T-helper 2 cell treated with Interferon-gamma antibody and Interleukin-4, amounts not matched to agents 5 μg/mL and 100 μg/mL, for 36 hours (primary cell): Measurements from ENCODE around the gene KRT76.
"Not testable (repeated sequence)": the region's sequence is repeated elsewhere in the genome, so short reads cannot be mapped to it uniquely, and the experiment has no call there.

Experiments used
- DNase-seq: peaks from one replicate; pipeline ENCODE4 v3.0.0; 2021; ENCODE audit warnings: low spot score
- H3K27ac Mint-ChIP-seq: one replicate; pipeline ENCODE4 v1.8.0; 2021; ENCODE audit warnings: mild to moderate bottlenecking, mixed read lengths
- H3K27me3 Mint-ChIP-seq: one replicate; pipeline ENCODE4 v1.8.0; 2021; ENCODE audit warnings: low read depth, mixed read lengths
- H3K36me3 Mint-ChIP-seq: one replicate; pipeline ENCODE4 v1.8.0; 2021; ENCODE audit warnings: low read depth, mixed read lengths
- H3K4me1 Mint-ChIP-seq: one replicate; pipeline ENCODE4 v1.8.0; 2021; ENCODE audit warnings: low read depth, mixed read lengths
- H3K4me3 Mint-ChIP-seq: one replicate; pipeline ENCODE4 v1.8.0; 2022; ENCODE audit warnings: mild to moderate bottlenecking, moderate library complexity, mixed read lengths
- H3K9me3 Mint-ChIP-seq: one replicate; pipeline ENCODE4 v1.8.0; 2021; ENCODE audit warnings: mixed read lengths

The KRT76 gene

GRCh38 chr12:52796839-52797528 lies 19.8 kb upstream of the KRT76 start:
- peaks cover 6% of the 10 kb centered on the region for H3K27me3 Mint-ChIP-seq
- no peak for DNase-seq
- no peak overlapping the region for H3K4me3 Mint-ChIP-seq
- H3K4me1 Mint-ChIP-seq: peaks cover 16% of the 10 kb centered on the region
- H3K27ac Mint-ChIP-seq: no peak overlapping the region
- no peaks in the 10 kb centered on the region for H3K9me3 Mint-ChIP-seq
- no peaks in the 10 kb centered on the region for H3K36me3 Mint-ChIP-seq

- Mint-ChIP-seq H3K9me3 (no peaks in the 10 kb centered on the region), H3K4me1 (peaks cover 18% of the 10 kb centered on the region), H3K36me3 (no peaks in the 10 kb centered on the region), H3K27me3 (peaks cover 9% of the 10 kb centered on the region), H3K4me3 (no peak overlapping the region), H3K27ac (no peak overlapping the region)
- DNase-seq: no peak
Observed at GRCh38 chr12:52796429-52796794, 19.3 kb upstream of the KRT76 start.

- H3K9me3 Mint-ChIP-seq: no peaks in the 10 kb centered on the region
- H3K27ac Mint-ChIP-seq: no peak within 1 kb of the TSS
- no peak for DNase-seq
- H3K4me3 Mint-ChIP-seq: no peak within 1 kb of the TSS
- no peaks in the 10 kb centered on the region for H3K36me3 Mint-ChIP-seq
- H3K27me3 Mint-ChIP-seq: peaks cover 10% of the 10 kb centered on the region
- peaks cover 18% of the 10 kb centered on the region for H3K4me1 Mint-ChIP-seq
Observed at GRCh38 chr12:52795694-52796428, 18.7 kb upstream of the KRT76 start, which contains the start of gene KRT3. KRT3 (minus strand) TSS chr12:52796117; CDS start chr12:52796042, 75 bp downstream.

GRCh38 chr12:52795332-52795674 lies 18.2 kb upstream of the KRT76 start:
- peaks cover 15% of the 10 kb centered on the region for H3K27me3 Mint-ChIP-seq
- not testable (repeated sequence) for H3K27ac Mint-ChIP-seq, H3K4me3 Mint-ChIP-seq, DNase-seq, H3K36me3 Mint-ChIP-seq, H3K9me3 Mint-ChIP-seq
- peaks cover 18% of the 10 kb centered on the region for H3K4me1 Mint-ChIP-seq

- Mint-ChIP-seq H3K4me1 (peaks cover 18% of the 10 kb centered on the region), H3K36me3 (no peaks in the 10 kb centered on the region), H3K27ac (no peak overlapping the region), H3K9me3 (no peaks in the 10 kb centered on the region), H3K27me3 (peaks cover 19% of the 10 kb centered on the region), H3K4me3 (no peak overlapping the region)
- no peak for DNase-seq
Observed at GRCh38 chr12:52794479-52795331, 17.6 kb upstream of the KRT76 start.

GRCh38 chr12:52792185-52793029 lies 15.3 kb upstream of the KRT76 start:
- no peaks in the 10 kb centered on the region for H3K36me3 Mint-ChIP-seq

GRCh38 chr12:52791271-52792184 lies 14.4 kb upstream of the KRT76 start:
- Mint-ChIP-seq H3K4me1 (peaks cover 18% of the 10 kb centered on the region), H3K4me3 (no peak overlapping the region), H3K36me3 (no peaks in the 10 kb centered on the region), H3K27ac (no peak overlapping the region), H3K9me3 (no peaks in the 10 kb centered on the region), H3K27me3 (peaks cover 31% of the 10 kb centered on the region)
- no peak for DNase-seq

More at GRCh38 chr12:52792185-52793029, 15.3 kb upstream of the KRT76 start:
- H3K27ac Mint-ChIP-seq: no peak overlapping the region
- no peak overlapping the region for H3K4me3 Mint-ChIP-seq
- no peaks in the 10 kb centered on the region for H3K9me3 Mint-ChIP-seq
- H3K4me1 Mint-ChIP-seq: peaks cover 18% of the 10 kb centered on the region
- H3K27me3 Mint-ChIP-seq: peaks cover 29% of the 10 kb centered on the region
- no peak for DNase-seq

GRCh38 chr12:52790427-52791270 lies 13.5 kb upstream of the KRT76 start:
- no peaks in the 10 kb centered on the region for H3K9me3 Mint-ChIP-seq
- H3K27ac Mint-ChIP-seq: no peak overlapping the region
- no peak for DNase-seq
- no peaks in the 10 kb centered on the region for H3K36me3 Mint-ChIP-seq
- H3K4me1 Mint-ChIP-seq: peaks cover 18% of the 10 kb centered on the region
- peaks cover 32% of the 10 kb centered on the region for H3K27me3 Mint-ChIP-seq
- no peak overlapping the region for H3K4me3 Mint-ChIP-seq

GRCh38 chr12:52789637-52790426 lies 12.7 kb upstream of the KRT76 start:
- H3K27ac Mint-ChIP-seq: no peak overlapping the region
- H3K36me3 Mint-ChIP-seq: no peaks in the 10 kb centered on the region
- no peak for DNase-seq
- no peak overlapping the region for H3K4me3 Mint-ChIP-seq
- no peaks in the 10 kb centered on the region for H3K9me3 Mint-ChIP-seq
- H3K4me1 Mint-ChIP-seq: peaks cover 18% of the 10 kb centered on the region
- H3K27me3 Mint-ChIP-seq: peaks cover 37% of the 10 kb centered on the region

- H3K9me3 Mint-ChIP-seq: no peaks in the 10 kb centered on the region
- peaks cover 37% of the 10 kb centered on the region for H3K27me3 Mint-ChIP-seq
- H3K4me3 Mint-ChIP-seq: no peak overlapping the region
- peaks cover 10% of the 10 kb centered on the region for H3K4me1 Mint-ChIP-seq
- DNase-seq: no peak
- no peak overlapping the region for H3K27ac Mint-ChIP-seq
- H3K36me3 Mint-ChIP-seq: no peaks in the 10 kb centered on the region
Observed at GRCh38 chr12:52788876-52789636, 11.9 kb upstream of the KRT76 start.
